Measurements from ENCODE around the gene ST3GAL4. TPM values are rescaled to one million over a fixed set of nuclear protein-coding genes. Genes with fewer than 3 reads are reported as not detected.

ST3GAL4 gene
- total and polyA plus RNA-seq, 2 of the 8 experiments (the other 6 are each of a cell fraction or from before 2014, with no cell fraction given): 15.6 to 20.0 TPM

DNA sequence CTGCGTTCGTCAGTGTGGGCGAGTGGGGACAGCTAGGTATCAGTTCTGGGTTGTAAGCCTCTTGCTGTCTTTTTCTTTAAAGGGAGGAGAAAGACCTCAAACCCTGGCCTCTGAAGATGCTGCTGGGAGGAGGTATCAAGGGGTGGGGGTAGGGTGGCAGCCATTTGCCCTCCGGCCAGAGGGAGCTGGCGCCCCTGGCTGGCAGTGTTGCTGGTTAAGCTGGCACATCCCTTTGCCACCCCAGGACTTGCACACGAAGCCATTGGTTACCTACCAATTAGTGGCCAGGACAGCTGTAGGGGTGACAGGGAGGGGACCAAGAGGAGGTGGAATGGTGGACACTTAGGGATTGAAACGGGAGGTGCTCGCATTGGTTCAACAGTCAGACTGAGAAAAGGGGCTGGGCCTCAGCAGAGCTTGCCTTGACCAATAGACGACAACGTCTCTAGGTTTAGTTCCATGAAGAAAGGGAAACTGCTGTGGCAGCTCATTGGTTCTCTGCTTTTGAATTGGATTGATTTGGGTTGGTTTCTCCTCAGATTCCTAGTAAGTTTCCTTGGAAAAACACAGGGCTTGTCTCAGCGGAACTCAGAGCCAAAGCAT is 77.9 kb downstream of the ST3GAL4 start (continued):
- TF ChIP-seq CBX8 (IDR thresholded peaks at IDR 0.05; ENCODE audit: borderline replicate concordance, low read depth, low read length) (no peak), SRF (IDR thresholded peaks at IDR 0.05; ENCODE audit: low read depth, low read length) (no peak), CBX5 (IDR thresholded peaks at IDR 0.05; ENCODE audit: low read depth, low read length) (no peak), YY1 (IDR thresholded peaks at IDR 0.05; ENCODE audit: low read depth, low read length) (no peak), KDM5A (IDR thresholded peaks at IDR 0.05; ENCODE audit: low read length) (no peak)
- TF ChIP-seq, protein P1, sequence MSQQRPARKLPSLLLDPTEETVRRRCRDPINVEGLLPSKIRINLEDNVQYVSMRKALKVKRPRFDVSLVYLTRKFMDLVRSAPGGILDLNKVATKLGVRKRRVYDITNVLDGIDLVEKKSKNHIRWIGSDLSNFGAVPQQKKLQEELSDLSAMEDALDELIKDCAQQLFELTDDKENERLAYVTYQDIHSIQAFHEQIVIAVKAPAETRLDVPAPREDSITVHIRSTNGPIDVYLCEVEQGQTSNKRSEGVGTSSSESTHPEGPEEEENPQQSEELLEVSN (IDR thresholded peaks at IDR 0.05): no peak
